ENCODE results near the gene RAB9B. TPM values are rescaled to one million over a fixed set of nuclear protein-coding genes. Genes with fewer than 3 reads are reported as not detected.

The RAB9B gene
- total and polyA plus RNA-seq, 8 donors, result 0.76 to 11.0 (median 2.3) TPM; not detected in 1

DNA sequence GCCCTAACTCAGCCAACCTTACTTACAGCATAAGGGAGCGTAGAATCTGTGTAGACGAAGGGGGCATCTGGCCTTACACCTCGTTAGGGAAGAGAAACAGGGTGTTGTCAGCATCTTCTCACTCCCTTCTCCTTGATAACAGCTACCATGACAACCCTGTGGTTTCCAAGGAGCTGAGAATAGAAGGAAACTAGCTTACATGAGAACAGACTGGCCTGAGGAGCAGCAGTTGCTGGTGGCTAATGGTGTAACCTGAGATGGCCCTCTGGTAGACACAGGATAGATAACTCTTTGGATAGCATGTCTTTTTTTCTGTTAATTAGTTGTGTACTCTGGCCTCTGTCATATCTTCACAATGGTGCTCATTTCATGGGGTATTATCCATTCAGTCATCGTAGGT is 40.8 kb downstream of the RAB9B start:
- Histone ChIP-seq H3K27me3 (peaks cover 0 to 11% (median 0%) of the 10 kb centered on the region in 3 donors), H3K27ac (no peak overlapping the region), H3K4me3 (no peak overlapping the region), H3K4me1 (no peaks in the 10 kb centered on the region), H3K36me3 (no peaks in the 10 kb centered on the region), H3K9me3 (no peaks in the 10 kb centered on the region)
- DNase-seq, result no peak
- TF ChIP-seq EP300 (IDR thresholded peaks at IDR 0.05) (no peak), POLR2AphosphoS5 (IDR thresholded peaks at IDR 0.05) (no peak), POLR2A (IDR thresholded peaks at IDR 0.05) (no peak)
- TF ChIP-seq, protein P1, sequence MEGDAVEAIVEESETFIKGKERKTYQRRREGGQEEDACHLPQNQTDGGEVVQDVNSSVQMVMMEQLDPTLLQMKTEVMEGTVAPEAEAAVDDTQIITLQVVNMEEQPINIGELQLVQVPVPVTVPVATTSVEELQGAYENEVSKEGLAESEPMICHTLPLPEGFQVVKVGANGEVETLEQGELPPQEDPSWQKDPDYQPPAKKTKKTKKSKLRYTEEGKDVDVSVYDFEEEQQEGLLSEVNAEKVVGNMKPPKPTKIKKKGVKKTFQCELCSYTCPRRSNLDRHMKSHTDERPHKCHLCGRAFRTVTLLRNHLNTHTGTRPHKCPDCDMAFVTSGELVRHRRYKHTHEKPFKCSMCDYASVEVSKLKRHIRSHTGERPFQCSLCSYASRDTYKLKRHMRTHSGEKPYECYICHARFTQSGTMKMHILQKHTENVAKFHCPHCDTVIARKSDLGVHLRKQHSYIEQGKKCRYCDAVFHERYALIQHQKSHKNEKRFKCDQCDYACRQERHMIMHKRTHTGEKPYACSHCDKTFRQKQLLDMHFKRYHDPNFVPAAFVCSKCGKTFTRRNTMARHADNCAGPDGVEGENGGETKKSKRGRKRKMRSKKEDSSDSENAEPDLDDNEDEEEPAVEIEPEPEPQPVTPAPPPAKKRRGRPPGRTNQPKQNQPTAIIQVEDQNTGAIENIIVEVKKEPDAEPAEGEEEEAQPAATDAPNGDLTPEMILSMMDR (IDR thresholded peaks at IDR 0.05), result no peak
- intact Hi-C loops (cut with DNase I; ENCODE audit: low total_unique reads), result no loop called here
- 69 to 86% (median 76%) methylated on average over 1 to 4 of the region's 4 CpGs for WGBS, 5 donors

DNA sequence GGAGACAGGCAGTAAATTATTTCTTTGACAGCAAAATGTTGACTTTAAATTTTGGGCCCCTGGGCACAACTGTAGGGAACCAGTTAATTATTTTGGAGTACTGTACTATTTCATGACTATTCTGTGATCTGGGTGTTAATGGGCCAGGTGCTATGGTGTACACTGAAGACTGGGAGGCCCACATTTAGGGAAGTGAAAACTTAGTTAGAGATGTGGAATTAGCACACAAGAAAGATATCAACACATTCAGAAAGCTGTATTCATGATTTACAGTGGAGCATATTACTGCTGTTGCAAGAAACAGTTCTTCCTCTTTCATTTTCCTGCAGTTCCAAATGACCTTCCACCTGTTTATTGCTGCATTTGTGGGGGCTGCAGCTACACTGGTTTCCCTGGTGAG is 43.1 kb downstream of the RAB9B start:
- peaks cover 0 to 11% (median 0%) of the 10 kb centered on the region in 3 donors for H3K27me3 ChIP-seq
- no peak overlapping the region for H3K4me3 ChIP-seq
- H3K4me1 ChIP-seq, result no peaks in the 10 kb centered on the region
- H3K27ac ChIP-seq, result no peak overlapping the region
- no peaks in the 10 kb centered on the region for H3K9me3 ChIP-seq
- intact Hi-C loops (cut with DNase I; ENCODE audit: low total_unique reads), result no loop called here
- no peaks in the 10 kb centered on the region for H3K36me3 ChIP-seq
- DNase-seq, result no peak
- TF ChIP-seq POLR2AphosphoS5 (IDR thresholded peaks at IDR 0.05) (no peak), POLR2A (IDR thresholded peaks at IDR 0.05) (no peak), EP300 (IDR thresholded peaks at IDR 0.05) (no peak)
- TF ChIP-seq, protein P1 (IDR thresholded peaks at IDR 0.05), result no peak

DNA sequence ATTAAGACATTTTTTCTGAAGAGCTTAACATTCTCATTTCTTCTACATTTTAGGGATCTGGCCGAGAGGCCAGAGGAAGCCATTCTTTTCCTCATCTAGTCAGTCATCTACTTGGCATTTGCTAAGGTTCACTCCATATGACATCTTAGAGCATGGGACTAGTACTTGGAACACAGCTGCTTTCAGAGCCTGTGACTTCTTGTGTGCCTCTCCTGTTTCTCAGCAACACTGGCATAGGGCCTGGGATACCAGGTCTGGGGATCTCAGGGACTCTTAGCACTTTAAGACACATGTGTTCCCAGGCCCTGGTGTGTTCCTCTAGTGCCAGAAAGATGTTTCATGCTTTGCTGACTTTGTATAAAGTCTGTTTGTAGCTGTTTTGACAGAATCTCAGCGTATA is 48.1 kb downstream of the RAB9B start:
- Histone ChIP-seq H3K27ac (no peak overlapping the region), H3K9me3 (no peaks in the 10 kb centered on the region), H3K36me3 (no peaks in the 10 kb centered on the region), H3K4me3 (no peak overlapping the region), H3K4me1 (no peaks in the 10 kb centered on the region), H3K27me3 (peaks cover 0 to 11% (median 0%) of the 10 kb centered on the region in 3 donors)
- intact Hi-C loops (cut with DNase I; ENCODE audit: low total_unique reads), result no loop called here
- WGBS, 5 donors, result 45 to 78% (median 69%) methylated on average over 2 of the region's 2 CpGs
- TF ChIP-seq EP300 (IDR thresholded peaks at IDR 0.05) (no peak), POLR2AphosphoS5 (IDR thresholded peaks at IDR 0.05) (peak in 1 of 3 donors; percentile 15)
- DNase-seq, result peak in 1 of 2 donors; percentile 52

DNA sequence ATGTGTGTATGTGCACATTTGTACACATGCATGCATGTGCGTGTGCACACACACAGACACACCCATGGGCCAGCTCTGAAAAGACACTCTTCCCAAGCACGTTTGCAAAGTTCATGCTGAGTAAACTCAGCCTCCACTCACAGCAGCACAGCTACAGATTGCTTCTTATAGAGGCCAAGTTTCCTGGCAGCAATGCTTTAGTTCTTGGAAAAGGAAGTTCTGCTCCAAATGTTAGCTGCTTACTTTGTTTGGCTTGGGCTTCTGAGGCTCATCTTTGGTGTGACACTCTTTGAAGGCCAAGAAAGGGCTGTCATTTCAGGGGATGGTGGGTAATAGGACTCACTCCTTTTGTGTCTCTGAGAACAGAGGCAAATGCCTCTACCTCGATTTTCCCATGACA is 48.9 kb downstream of the RAB9B start:
- H3K36me3 ChIP-seq, result no peaks in the 10 kb centered on the region
- WGBS, 5 donors, result 30 to 38% (median 36%) methylated on average over 3 of the region's 3 CpGs
- H3K27ac ChIP-seq, result no peak overlapping the region
- TF ChIP-seq POLR2A (IDR thresholded peaks at IDR 0.05) (no peak), EP300 (IDR thresholded peaks at IDR 0.05) (no peak), POLR2AphosphoS5 (IDR thresholded peaks at IDR 0.05) (no peak)
- TF ChIP-seq, protein P1 (IDR thresholded peaks at IDR 0.05), result no peak
- no peaks in the 10 kb centered on the region for H3K4me1 ChIP-seq
- no peak overlapping the region for H3K4me3 ChIP-seq
- H3K27me3 ChIP-seq, result peaks cover 0 to 11% (median 0%) of the 10 kb centered on the region in 3 donors
- no peaks in the 10 kb centered on the region for H3K9me3 ChIP-seq
- intact Hi-C loops (cut with DNase I; ENCODE audit: low total_unique reads), result no loop called here
- peak in 1 of 2 donors; percentile 70 for DNase-seq

DNA sequence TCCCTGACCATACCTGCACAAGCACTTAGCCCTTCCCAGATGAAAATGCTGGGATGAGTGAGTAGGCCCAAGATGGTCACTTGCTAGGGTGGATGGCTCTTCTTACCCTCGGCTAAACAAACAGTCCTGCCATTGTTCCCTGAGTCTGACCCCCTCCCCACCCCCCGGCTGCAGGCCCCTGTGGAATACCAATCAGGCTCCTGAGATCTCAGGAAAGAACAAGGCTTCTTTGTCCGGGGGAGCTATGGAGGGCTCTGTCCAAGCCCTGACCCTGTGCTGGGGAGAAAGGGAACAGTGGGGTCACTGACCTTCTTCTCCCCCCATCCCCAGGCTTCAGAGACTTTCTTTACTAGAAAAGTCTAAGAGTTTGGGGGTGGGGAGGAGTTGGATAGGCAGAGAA is 49.4 kb downstream of the RAB9B start:
- H3K27me3 ChIP-seq, result peaks cover 0 to 10% (median 0%) of the 10 kb centered on the region in 3 donors
- no peaks in the 10 kb centered on the region for H3K9me3 ChIP-seq
- H3K4me1 ChIP-seq, result no peaks in the 10 kb centered on the region
- 54 to 81% (median 69%) methylated on average over 3 of the region's 3 CpGs; no CpG with 5 or more reads in 1 of the 5 donors for WGBS, 5 donors
- no peak for DNase-seq
- TF ChIP-seq, protein P1 (IDR thresholded peaks at IDR 0.05), result no peak
- TF ChIP-seq POLR2AphosphoS5 (IDR thresholded peaks at IDR 0.05) (no peak), POLR2A (IDR thresholded peaks at IDR 0.05) (no peak)
- intact Hi-C loops (cut with DNase I; ENCODE audit: low total_unique reads), result no loop called here
- H3K36me3 ChIP-seq, result no peaks in the 10 kb centered on the region
- H3K27ac ChIP-seq, result no peak overlapping the region
- H3K4me3 ChIP-seq, result no peak overlapping the region

Data from stomach (tissue), 9 donors.